HG02973 (cell line): Measurements from ENCODE around the gene TAAR9.

Experiments used
- ATAC-seq: cut with Tn5 transposase; IDR thresholded peaks from one replicate; pipeline ENCODE4 v1.9.1; 2021; ENCODE audit warnings: moderate library complexity; ENCODE audit not compliant: unreplicated experiment

The TAAR9 gene

GRCh38 chr6:132584698-132585097 lies 46.6 kb downstream of the TAAR9 start:
- no peak for ATAC-seq

DNA sequence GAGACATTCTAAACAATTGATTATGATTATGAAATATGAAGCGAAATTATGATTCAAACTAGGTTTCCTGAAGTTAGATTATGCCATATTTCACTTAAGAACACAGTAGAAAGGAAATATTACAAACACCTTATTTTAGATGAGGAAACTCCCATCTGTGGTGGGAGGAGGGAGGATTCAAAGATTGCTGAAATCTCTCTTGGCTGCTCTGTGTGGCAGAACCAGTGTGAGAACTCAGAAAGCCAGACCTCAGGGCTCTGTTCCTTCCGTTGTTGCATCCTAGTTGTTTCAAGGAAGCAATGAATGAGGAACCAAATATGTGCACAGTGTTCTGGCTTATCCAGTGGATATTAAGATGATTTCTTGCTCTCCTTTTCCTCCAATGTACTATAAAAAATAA lies 49.3 kb downstream of the TAAR9 start:
- ATAC-seq: no peak
